Measurements from ENCODE around the gene GPS2.
A peak's percentile ranks its signal among the peaks of the same experiment; 100 is the strongest.
"Not testable (repeated sequence)": the region's sequence is repeated elsewhere in the genome, so short reads cannot be mapped to it uniquely, and the experiment has no call there.

Gene GPS2

GRCh38 chr17:7314719-7315569 lies at the start of gene GPS2:
TSS of gene GPS2 (minus strand) at chr17:7315360. CDS start at chr17:7315052, 308 bp downstream.
- DNase-seq: peak; percentile 74

GRCh38 chr17:7363311-7363710 lies 48.2 kb upstream of the GPS2 start:
- DNase-seq: no peak

GRCh38 chr17:7361906-7362305 lies 46.7 kb upstream of the GPS2 start:
- DNase-seq: no peak

GRCh38 chr17:7357381-7357780 lies 42.2 kb upstream of the GPS2 start:
- no peak for DNase-seq

- DNase-seq: no peak
Observed at GRCh38 chr17:7356756-7357155, 41.6 kb upstream of the GPS2 start.

GRCh38 chr17:7356072-7356549 lies 41.0 kb upstream of the GPS2 start:
- DNase-seq: peak; percentile 66

GRCh38 chr17:7355573-7355972 lies 40.4 kb upstream of the GPS2 start:
- no peak for DNase-seq

GRCh38 chr17:7355053-7355452 lies 39.9 kb upstream of the GPS2 start, which contains the start of gene TMEM95:
TSS of gene TMEM95 (plus strand) at chr17:7355156. CDS start at chr17:7355205, 49 bp downstream.
- DNase-seq: peak; percentile 2

GRCh38 chr17:7354262-7354843 lies 39.2 kb upstream of the GPS2 start:
- peak; percentile 20 for DNase-seq

GRCh38 chr17:7352910-7353635 lies 37.9 kb upstream of the GPS2 start:
- DNase-seq: no peak

GRCh38 chr17:7352503-7352889 lies 37.3 kb upstream of the GPS2 start:
- DNase-seq: no peak

- peak; percentile 51 for DNase-seq
Observed at GRCh38 chr17:7351665-7352502, 36.7 kb upstream of the GPS2 start, which contains the start of gene KCTD11. TSS of gene KCTD11 (plus strand) at chr17:7352162.

GRCh38 chr17:7348478-7349242 lies 33.5 kb upstream of the GPS2 start:
- DNase-seq: no peak

GRCh38 chr17:7347630-7348477 lies 32.7 kb upstream of the GPS2 start:
- no peak for DNase-seq

GRCh38 chr17:7346761-7347614 lies 31.8 kb upstream of the GPS2 start:
- DNase-seq: no peak

- DNase-seq: no peak
Observed at GRCh38 chr17:7343250-7343649, 28.1 kb upstream of the GPS2 start.

- no peak for DNase-seq
Observed at GRCh38 chr17:7341842-7342241, 26.7 kb upstream of the GPS2 start.

- DNase-seq: no peak
Observed at GRCh38 chr17:7340179-7340578, 25.0 kb upstream of the GPS2 start.

GRCh38 chr17:7337600-7337999 lies 22.4 kb upstream of the GPS2 start:
- not testable (repeated sequence) for DNase-seq
